HG02981 (cell line): ENCODE results near the gene GRIA1.
A peak's percentile ranks its signal among the peaks of the same experiment; 100 is the strongest.

Source experiments
- ATAC-seq: cut with Tn5 transposase; IDR thresholded peaks from one replicate; pipeline ENCODE4 v1.9.1; 2021; ENCODE audit warnings: mild to moderate bottlenecking, moderate library complexity; ENCODE audit not compliant: unreplicated experiment

GRIA1 gene

DNA sequence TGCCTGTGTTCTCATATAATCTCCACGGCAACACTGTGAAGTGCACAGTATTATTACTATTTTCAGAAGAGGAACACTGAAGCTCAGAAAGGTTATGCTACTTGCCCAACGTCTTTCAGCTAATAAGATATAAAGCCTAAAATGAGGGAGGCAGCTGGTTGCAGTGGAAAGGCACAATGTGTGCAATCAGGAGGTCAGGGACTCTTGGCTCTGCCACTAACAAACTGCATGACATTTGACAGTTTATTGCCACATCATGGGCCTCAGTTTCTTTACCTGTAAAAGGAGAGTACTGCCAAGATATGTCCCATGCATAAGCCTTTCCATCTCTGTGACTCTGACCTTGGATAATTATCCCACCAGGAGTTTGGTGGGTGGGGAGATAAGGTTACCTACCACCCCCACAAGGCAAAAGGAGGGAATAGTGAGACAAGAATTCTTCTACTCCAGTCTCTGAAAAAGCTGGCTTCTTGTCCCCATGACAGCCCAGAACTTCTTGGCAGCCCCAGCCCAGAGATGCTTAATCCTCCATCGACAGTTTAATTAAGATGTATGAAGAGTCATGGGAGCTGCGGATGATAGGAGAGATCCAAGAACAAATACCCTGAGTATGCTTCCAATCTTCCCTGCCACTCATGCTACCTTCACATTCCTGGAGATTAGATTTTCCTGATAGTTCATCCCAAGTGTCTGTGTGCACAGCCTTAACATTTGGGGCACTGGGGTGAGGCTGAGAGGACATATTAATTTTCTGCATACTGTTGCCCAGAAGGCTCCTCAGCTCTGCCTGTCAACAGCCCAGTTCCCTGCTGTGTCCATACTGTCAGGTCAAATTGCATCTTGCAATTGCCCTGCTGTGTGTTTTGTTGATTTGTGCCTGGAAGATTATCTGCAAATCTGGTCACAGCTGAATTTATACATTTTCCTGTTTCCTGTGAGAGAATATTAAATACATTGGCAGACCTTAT is 277.0 kb downstream of the GRIA1 start:
- ATAC-seq = no peak

GRCh38 chr5:153770066-153770465 is 279.6 kb downstream of the GRIA1 start:
- ATAC-seq = no peak

GRCh38 chr5:153774686-153775085 is 284.2 kb downstream of the GRIA1 start:
- ATAC-seq = no peak

DNA sequence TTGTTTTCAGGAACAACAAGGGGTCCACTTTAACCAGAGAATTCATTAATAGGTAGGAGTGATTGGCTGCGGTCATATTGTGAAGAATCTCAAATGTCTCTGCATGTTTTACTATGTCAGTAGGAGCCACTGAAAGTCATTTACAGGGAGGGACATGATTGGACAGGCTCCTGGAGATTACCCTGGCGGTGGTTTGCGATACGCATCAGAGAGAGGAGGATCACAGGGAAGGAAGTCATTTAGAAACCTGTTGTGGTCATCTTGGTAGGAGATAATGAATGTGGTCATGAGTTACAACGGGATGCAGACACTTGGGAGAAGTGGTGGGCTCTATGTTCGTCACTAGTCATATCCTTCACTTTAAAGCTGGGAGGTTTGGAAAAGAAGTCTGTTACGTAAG is 285.5 kb downstream of the GRIA1 start:
- no peak for ATAC-seq

DNA sequence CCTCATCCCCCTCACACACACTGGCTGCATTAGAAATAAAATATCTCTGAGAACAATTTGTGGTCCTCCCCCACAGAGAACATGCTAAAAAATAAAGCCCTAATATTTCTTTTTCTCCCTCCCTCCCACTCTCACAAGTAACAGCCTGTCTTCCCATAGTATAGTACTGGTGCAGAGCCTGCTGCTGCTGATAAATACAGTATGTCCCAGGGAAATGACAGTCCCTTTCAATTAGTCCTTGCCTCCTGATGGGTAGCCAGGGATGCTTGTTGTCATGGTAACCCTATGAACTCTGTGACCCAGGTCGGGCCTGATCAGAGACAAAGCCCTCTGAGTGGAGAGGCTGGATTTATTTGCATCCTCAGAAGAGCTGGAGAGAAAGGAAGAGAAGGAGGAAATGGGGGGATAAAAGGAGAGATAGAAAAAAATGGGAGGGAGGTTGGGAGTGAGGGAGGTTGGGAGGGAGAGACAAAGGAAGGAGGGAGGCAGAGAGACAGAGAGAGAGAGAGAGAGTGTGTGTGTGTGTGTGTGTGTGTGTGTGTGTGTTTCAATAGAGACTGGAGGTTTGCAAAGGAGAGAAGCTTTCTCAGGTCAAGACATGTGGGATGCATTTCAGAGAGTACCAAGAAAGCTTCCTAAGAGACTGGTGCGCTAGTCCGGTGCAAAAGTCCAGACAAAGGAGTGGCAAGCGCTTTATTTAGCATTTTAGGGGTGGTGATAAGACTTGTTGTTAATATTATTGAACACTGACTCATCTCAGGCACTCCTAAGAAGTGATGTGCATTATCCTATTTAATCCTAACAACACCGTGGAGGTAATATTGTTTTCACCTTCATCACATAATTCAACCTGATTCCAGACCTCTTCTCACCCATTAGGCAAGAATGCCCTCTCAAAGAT is 287.5 kb downstream of the GRIA1 start:
- ATAC-seq = no peak

DNA sequence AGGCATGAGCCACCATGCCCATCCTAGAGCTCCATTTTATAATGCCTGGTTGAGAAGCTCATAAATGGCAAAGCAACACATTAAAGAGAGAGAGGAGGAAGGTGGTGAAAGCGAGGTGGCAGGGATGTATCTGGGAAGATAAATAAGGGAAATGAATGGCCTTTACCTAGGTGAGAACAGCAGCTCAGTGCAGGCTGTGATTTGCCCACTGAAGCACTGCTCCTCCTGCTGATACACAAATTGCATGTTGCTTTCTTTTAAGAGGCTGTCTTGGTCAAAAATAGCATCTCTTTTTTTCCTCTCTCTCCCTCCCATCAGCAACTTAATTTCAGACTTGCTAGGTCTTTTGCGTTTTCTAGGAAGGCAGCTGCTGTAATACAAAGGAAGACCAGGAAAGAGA is 289.4 kb downstream of the GRIA1 start:
- no peak for ATAC-seq

- no peak for ATAC-seq
Measured at GRCh38 chr5:153780876-153781705, 290.6 kb downstream of the GRIA1 start.

DNA sequence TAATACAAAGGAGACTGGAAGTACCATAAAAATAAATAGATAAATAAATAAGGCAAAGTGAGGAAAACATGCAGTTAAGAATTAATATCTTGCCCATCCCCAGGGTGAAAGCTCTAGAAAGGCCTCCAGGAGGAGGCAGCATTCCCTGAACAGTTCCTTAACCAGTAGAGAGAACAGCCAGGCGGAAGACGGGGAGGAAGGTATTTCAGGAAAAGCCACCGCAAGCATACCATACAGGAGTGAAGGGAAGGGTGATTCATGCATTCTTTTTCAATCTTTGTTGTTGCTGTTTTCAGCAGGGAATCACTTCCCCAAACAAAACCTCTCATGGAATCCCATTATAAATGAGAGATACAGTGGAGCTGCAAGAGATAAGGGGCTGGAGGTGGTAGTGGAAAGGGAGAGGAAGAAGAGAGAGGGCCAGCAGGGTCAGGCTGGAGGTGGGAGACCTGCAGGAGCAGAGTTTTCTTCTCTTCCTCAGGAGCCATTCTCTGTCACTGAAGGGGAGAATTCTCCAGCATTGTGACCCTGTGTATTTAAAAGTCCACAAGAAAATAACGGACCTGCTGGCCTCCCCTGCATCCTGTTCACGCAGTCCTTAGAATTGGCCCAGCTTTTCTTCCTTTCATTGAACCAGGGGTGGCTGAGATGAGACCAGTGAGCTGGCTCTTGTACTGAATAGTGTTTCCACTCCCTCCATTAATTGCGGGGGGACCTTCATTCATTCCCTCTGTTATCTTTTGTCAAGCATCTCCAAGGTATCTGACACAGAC is 292.3 kb downstream of the GRIA1 start:
- ATAC-seq = no peak

DNA sequence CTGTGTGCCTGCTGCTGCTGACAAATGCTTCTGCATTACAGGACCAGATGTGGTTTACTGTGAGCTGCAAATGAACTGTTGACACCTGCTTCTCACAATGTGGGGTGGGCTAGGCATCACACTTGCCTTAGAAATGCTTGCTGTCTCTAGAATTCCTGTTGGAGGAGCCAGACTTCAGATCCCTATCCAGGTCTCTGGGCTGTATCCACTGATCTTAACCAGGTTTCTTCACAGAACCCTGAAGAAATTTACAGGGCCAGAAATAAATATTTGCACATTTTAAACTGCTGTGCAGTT is 292.8 kb downstream of the GRIA1 start:
- no peak for ATAC-seq

- ATAC-seq = no peak
Measured at GRCh38 chr5:153784277-153784676, 293.8 kb downstream of the GRIA1 start.

GRCh38 chr5:153791339-153791738 is 300.9 kb downstream of the GRIA1 start:
- ATAC-seq = no peak

GRCh38 chr5:153792305-153792704 is 301.8 kb downstream of the GRIA1 start:
- ATAC-seq = no peak

DNA sequence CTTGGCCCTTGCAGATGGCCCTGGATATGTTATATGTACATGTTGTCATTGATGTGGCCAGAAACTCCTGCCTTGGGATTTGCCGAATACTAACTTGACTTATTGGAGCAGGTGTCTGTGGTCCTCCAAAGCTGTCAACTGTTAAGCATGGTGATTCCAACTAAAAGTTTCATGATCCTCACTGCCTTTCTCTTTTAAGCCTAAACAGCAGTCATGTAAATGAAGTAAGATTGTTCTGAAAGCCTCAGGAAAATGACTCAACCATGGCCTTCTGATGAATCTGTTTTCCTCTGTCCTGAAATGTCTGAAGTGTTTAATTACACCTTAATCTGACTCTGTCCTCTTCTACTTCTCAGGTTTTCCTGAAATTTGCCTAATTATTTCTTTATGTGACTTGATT is 303.2 kb downstream of the GRIA1 start:
- no peak for ATAC-seq

- ATAC-seq = no peak
Measured at GRCh38 chr5:153794327-153794726, 303.9 kb downstream of the GRIA1 start.

DNA sequence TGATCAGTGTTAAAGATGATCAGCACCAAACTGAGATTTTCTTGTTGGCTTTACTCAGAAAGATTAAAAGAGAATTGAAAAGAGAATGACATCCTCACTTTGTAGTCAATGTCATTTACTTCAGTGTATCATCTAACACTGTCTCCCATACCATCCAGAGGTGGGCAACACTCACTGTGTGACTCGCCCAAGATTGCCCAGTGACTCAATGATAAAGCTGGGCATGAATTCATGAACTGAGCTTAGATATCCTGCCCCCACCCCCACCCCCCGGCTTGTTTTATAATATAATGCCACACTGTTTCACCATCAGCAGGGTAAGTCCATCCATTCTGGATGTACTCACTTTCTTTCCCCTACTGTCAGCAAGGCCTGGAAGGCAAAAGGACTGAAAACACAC is 306.1 kb downstream of the GRIA1 start:
- no peak for ATAC-seq

DNA sequence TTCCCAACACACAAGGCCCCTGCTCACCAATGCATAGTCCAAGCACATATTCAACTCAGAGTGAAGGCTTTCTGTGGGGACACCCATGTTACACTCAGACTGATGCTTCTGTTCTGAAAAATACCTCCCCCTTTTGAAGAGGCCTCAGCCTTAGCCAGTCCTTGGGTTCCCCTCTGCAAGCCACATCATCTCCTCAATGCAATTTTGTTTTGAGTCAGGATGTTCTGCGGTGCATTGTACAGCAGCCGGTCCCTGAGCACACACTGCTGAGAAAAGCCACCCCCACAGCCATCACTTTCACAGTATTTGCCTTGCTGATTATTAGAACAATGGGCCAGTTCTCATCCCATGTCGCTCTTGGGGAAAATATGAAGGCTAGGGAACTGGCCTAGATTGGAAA is 307.0 kb downstream of the GRIA1 start:
- ATAC-seq = peak; percentile 63

- no peak for ATAC-seq
Measured at GRCh38 chr5:153798830-153799229, 308.4 kb downstream of the GRIA1 start.

DNA sequence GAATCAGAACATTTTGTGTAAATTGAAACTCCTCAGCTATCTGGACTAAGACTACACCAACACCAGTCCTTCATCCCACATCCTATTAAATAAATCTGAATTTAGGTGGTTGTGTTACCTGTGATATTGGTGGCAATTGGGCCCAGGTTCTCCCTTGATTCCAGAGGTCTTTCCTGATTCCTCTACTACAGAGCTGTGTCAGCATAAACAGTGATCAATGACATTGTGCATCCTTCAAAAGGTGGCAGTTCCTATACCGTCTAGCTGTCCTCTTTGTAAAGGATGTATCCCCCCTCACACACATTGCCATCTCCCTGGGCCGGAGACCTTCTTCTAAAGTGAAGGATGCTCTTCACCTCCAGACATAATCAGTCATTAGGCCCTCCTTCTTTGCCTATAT is 309.0 kb downstream of the GRIA1 start:
- ATAC-seq = no peak

- ATAC-seq = no peak
Measured at GRCh38 chr5:153802050-153802821, 311.8 kb downstream of the GRIA1 start.

GRCh38 chr5:153807801-153808200 is 317.3 kb downstream of the GRIA1 start:
- ATAC-seq = no peak
